ENCODE results near the gene MOB3A.
"Not testable (repeated sequence)": the region's sequence is repeated elsewhere in the genome, so short reads cannot be mapped to it uniquely, and the experiment has no call there.

Gene MOB3A

DNA sequence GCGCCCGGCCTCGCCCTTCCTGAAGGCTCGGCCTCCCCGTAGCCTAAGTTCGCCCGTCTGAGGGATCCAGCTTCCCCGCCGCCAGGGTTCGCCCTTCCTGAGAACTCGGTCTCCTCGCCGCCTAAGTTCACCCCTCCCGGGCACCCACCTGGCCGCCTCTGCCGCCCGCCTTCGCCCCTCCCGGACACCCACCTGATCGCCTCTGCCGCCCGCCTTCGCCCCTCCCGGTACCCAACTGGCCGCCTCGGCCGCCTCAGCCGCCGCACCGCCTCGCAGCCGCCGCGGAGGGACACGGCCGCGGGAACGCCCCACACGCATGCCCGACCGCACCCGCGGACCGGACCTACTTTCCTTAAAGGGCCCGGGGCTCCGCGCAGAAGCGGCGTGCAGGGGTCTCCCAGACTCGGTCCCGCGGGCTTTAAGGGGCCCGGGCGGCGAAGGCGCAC lies at the start of gene MOB3A:
MOB3A (minus strand) TSS at position 293 of the 446 bp plus-strand sequence. CDS start 17,766 bp downstream, outside the sequence.
- peak; percentile 89 for DNase-seq

DNA sequence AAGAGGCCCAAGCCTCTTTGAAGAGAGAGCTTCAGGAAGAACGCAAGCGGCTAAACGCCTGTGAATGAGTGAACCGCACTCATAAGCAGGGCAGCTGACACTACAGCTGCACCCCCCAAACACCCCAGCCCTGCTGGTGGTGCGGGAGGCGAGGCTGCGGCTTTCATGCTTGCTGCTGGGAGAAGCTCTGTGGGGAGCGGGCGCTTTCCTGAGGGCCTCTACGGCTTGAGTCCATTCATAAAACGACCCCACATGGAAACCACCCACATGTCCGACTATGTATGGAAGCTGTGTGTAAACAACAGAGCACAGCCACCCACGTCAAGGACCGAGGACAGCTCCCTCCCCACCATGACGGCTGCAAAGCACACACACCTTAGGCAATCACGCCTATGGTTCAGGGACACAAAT lies 49.7 kb upstream of the MOB3A start:
- no peak for DNase-seq

DNA sequence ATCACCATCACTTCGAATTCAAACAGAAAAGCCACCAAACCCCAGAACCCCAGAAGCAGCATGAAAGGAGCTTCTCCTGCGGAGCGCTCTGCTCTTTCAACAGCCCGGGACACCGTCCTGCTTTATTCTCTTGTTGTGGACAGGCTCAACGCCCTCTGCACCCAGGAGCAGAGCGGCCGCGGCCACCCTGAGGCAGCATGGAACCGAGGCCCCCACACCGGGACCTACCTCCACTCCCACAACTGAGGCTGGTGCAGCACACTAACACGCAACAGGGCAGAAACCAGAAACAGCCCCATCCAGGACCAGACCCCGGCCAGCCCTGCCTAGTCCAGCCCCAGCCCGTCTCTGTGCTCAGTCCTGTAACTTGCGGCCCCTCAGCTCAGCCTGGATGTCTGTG lies 48.1 kb upstream of the MOB3A start:
- no peak for DNase-seq

DNA sequence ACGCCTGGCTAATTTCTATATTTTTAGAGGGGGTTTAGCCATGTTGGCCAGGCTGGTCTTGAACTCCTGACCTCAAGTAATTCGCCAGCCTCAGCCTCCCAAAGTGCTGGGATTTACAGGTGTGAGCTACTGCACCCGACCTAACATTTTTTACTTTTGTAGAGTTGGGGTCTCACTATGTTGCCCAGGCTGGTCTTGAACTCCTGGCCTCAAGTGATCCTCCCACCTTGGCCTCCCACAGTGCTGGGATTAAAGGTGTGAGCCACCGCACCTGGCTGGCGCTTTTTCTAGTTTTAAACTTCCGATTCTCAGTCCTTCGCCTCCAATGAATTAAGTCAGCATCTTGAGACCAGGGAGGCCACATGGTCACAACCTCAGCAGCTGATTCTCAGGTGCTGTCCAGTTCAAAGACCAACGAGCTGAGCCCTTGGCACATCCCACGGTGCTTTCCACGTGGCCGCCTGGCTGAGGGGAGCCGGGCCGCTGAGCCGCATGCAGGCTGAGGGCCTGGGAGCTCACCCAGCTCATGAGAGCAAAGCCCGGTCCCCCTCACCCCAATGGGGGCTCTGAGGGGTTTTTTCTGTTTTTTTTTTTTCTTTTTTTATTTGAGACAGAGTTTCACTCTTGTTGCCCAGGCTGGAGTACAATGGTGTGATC lies 46.2 kb upstream of the MOB3A start:
- DNase-seq: no peak

DNA sequence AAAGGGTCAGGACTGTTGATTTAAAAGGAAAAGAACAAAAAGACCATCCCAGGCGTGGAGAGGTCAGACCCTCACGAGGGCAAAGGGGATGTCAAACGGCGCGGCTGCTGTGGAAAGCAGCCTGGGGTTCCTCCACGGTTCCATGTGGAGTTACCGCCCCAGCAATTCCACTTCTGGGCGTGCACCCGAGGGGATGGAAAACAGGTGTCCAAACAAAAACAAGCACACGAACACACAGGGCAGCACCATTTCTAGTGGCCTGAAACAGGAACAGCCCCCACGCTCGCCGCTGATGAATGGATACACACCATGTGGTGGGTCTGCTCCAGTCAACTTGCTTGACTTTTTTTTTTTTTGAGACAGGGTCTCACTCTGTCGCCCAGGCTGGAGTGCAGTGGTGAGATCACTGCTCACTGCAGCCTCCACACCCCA lies 44.0 kb upstream of the MOB3A start:
- DNase-seq: no peak

DNA sequence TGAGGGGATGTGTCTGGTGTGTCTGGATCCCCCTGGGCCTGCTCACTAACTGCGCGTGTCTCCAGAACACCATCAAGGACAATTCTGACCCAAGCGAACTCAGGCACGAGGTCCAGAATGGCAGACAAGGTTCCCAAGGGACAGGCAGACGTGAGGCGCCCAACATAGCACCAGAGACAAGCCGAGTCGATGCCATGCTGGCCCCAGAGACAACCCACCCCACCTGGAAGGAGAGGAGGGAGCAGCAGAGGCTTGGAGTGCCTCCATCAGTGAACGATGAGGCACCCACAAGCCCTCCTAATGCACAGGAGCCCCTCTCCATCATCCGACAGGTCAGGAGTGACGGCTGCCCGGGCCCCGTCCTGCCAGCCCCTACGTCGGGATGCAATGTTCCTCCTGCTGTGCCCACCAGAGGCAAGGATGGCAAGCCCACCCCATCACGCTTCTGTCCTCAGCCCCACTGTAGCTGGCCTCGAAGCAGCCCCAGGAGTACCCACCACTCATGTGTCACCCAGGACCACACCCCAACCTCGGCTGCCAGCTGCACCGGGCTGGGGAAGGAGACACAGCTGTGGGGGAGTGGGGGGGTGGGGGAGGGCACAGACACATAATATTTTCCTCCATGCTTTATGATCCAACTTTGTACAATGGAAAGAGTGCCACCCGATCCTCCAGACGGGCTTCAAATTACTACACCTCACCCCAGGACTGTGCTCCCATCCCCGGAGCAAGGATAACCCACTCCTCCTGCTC lies 43.4 kb upstream of the MOB3A start:
- DNase-seq: no peak

DNA sequence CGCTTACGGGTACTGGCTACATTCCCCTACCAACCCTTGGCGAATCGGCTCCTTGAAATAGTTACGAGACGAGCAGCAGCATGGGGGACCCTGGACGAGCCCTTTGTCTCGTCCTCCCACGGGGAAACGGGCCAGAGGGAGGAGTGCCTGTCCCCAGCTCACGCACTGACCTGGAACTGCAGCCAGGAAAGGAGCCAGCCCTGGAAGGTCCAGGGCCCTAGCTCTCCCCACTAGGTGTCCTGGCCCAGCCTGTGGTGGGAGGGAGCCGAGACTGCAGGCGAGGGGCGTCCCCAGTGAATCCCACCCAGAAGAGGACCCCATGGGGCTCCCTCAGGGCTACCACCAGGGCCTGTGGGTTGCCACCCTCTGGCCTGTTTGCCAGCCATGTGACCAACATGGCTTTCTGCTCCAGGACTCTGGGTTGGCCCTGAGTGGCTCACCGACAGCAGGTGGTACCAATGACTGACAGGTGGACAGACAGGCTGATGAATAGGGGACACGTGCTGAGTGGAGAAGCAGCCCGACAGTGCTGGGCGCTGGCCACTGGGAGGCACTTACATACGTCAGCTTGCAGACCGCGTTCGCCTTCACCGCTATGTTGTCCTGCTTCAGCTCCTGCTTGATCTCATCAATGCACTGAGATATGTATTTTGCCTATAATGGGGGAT lies 42.1 kb upstream of the MOB3A start:
- no peak for DNase-seq

DNA sequence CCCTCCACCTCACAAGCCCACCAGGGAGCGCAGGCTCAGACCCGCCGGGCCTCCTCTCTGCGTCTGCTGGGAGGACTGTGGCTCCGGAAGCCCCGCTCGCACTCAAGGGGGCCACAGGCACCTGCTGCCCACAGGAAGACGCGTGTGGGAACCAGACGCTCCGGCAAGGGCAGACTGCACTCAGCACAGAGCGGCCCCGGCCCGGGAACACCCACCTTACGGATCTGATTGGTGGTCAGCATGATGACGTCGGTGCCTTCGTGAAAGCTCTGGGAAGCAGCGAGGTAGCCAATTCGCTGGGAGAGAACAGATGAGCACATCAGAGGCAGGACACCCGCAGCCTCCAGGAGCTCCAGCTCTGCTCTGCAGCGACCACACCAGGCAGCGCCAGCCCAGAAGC lies 40.7 kb upstream of the MOB3A start:
- no peak for DNase-seq

DNA sequence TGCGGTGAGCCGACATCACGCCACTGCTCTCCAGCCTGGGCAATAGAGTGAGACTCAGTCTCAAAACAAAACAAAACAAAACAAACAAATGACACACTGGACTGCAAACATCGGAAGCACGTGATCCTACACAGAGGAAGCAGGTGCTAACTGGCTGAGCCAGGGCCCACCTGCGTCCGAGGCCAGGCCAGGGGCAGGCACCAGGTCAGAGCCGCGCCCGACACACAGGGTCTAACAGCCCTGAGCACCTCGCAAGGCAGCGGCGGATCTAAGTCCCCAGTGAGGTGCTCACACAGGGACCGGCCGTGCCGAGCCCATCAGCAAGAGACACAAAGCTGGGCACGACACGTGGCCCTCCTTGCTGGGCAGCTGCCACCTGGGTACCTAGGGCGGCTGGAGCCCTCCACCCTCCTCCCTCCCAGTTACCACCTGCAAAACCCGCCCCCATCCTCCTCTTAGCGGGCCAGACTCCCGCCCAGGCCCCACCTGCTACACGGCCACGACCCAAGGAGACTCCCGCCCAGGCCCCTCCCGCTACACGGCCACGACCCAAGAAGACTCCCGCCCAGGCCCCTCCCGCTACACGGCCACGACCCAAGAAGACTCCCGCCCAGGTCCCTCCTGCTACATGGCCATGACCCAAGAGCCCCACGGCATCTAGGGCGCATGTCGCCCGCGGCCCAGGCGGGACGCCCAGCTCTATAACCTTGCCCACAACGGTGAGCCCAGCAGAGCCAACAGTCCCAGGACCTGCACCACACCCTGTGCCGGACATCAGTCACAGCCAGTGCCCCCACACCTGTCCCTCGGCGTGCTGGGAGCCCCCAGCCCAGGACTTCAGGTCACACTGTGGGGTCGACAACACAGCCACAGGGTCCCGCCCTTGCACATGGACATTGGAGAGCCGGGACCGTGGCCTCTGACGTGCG lies 39.6 kb upstream of the MOB3A start:
- no peak for DNase-seq

DNA sequence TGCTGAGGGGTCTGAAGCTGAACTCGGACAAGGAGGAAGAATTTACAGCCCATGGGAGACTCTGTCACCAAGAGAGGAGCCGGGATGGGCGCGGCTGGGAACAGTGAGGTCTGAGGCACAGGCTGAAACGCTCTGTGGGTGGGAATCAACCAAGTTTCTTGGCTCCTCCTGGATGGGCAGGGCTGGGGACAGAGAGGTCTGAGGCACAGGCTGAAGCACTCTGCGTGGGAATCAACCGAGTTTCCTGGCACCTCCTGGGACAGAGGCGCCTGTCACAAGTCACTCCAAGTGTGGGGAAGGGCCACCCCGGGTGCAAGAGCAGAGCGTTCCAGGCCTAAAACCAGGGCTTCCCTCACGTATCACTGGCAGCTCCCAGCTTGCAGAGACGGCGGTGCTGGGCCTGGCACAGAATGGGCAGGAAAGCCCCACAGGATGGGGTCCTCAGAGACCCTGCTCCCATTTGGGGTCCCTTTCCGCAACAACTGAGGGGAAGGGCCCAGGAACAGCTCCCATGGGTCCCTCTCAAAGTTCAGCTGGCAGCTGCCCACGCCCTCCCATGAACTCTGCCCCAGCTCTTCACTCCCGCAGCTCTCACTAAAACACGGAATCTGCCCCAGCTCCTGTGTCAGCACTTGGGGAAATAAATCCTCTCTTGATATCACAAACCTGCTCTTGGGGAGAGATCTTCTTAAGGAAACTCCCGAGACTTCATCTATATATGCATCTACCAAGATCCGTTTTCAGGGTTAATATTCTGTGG lies 36.8 kb upstream of the MOB3A start:
- DNase-seq: no peak

DNA sequence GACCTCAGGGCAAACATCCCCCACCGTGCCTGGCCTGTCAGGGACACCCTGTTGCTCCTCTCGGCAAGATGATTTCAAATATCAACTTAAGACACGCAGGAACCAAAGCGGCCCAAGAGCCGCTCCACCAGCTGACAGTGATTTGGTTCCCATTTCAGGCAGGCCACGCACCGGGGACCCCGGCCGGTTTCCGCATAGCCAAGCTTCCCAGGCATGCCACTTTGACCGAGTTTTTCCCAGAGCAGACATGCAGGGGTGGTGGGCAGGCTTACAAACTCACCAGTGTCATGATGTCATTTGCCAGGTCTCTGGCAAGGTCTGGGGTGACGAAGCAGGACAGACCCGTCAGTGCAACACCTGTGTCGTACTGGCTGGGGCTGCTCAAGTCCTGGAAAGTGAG lies 36.1 kb upstream of the MOB3A start:
- DNase-seq: no peak

DNA sequence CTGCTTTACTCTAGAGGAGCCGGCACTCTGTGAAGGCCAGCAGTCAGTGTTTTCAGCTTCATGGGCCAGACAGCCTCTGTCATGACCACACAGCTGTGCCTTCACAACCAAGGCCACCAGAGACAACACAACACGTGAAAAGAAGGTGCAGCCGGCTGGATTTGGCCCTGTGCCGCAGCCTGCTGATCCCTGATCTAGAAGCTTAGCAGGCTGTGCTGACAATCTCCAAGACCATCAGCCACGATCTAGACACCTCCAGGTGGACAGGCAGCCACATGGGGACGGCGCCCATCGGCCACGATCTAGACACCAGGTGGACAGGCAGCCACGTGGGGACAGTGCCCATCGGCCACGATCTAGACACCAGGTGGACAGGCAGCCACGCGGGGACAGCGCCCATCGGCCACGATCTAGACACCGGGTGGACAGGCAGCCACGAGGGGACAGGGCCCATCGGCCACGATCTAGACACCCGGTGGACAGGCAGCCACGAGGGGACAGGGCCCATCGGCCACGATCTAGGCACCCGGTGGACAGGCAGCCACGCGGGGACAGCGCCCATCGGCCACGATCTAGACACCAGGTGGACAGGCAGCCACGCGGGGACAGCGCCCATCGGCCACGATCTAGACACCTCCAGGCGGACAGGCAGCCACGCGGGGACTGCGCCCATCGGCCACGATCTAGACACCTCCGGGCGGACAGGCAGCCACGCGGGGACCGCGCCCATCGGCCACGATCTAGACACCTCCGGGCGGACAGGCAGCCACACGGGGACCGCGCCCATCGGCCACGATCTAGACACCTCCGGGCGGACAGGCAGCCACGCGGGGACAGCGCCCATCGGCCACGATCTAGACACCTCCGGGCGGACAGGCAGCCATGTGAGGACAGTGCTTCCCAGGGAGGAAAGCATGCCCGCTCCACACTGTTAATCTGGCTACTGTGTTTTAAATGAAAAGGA lies 35.2 kb upstream of the MOB3A start:
- DNase-seq: not testable (repeated sequence)

DNA sequence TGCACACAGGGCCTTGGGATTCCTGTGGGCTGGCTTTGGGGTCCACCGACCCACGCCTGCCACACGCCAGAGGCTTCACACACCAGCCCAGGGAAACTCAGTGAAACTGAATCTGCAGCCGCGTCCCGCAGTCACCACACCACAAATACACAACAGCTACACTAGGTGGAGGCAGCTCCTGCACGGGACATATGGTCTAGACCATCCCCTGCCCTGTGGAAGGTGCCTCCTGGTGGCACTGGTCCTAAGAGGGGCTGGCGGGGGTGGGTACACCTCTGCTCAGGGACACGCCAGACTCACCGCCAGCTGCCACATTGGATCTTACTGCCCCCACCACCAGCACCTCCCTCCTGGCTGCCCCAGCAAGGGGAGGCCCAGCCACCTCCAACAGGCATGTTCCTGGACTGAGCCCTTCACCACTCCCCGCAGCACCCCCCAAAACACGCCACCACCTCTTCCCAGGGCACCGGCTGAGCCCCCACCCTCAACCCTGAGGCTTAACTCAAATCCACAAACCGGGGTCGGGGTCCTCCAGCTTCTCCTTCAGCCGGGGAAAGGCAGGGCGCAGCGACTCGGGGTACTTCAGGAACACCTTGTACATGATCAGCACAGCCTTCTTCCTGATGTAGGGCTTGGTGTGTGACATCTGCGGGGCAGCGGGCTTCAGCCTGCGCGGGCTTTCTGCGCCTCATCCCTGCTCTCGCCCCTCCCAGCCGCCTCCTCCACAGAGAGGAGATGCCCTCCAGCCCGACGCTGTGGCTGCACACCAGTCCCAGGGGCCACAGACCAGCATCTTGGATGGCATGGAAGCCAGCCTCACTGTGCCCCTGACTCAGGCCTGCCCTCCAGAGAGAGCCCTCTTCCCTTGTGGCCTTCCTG lies 34.0 kb upstream of the MOB3A start:
- DNase-seq: no peak

DNA sequence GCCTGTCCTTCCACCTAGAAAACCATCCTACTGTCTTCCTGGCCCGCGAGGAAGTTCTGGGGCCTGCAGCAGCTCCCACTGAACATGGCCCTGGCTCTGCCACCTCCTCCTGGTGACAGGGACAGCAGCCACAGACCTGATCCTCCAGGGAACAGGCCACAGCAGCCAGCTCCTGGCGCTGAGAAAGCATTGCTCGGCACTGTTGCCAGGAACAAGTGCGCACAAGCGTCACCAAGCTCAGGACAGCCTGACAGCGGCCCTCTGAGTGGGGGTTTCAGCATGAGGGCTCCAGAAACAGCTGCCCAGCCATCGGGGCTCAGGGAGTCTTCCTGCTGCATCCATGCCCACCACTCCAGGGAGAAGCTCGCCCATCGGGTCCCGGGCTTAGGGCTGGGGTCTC lies 33.4 kb upstream of the MOB3A start:
- DNase-seq: no peak

DNA sequence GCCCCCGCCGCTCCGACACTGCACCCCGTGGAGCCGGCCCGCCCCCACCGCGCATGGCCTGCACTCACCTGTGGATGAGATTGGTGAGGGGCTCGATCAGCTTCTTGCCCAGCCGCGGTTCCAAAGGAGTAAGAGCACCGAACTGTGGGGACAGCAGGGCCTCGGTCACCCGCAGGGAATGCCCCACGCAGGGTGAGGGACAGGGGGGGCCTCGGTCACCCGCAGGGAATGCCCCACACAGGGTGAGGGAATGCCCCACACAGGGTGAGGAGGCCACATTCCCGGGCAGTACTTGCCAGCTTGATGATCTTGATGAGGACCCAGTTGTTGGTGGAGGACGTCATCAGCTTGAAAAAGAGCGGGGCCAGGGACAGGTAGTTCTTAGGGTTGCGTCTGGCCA lies 32.9 kb upstream of the MOB3A start:
- DNase-seq: no peak

DNA sequence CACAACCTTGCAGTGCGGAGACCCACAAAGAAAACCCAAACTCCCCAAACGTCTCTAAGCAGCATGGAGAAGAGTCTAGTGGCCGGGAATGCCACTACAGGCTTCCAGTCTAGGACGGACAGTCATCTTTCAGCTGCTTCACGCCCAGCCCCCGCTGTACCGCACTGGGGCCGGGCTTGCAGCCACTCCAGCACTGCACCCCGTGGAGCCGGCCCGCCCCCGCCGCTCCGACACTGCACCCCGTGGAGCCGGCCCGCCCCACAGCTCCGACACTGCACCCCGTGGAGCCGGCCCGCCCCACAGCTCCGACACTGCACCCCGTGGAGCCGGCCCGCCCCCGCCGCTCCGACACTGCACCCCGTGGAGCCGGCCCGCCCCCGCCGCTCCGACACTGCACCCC lies 32.1 kb upstream of the MOB3A start:
- not testable (repeated sequence) for DNase-seq

DNA sequence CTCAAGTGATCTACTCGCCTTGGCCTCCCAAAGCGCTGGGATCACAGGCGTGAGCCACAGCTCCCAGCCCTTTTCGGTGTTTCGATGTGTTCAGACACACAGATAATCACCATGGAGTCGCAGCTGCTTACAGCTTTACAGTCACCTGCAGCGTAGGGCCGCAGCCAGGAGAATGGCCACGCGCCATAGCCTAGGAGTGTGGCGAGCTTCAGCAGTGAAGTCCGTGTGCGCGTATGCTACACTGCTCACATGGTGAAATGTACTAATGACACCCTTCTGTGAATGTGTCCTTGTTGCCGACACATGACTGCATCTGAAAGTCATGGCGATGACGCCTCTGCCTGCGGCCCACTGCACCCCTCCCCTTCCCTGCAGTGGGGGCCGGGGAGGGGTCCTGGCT lies 31.6 kb upstream of the MOB3A start:
- no peak for DNase-seq

DNA sequence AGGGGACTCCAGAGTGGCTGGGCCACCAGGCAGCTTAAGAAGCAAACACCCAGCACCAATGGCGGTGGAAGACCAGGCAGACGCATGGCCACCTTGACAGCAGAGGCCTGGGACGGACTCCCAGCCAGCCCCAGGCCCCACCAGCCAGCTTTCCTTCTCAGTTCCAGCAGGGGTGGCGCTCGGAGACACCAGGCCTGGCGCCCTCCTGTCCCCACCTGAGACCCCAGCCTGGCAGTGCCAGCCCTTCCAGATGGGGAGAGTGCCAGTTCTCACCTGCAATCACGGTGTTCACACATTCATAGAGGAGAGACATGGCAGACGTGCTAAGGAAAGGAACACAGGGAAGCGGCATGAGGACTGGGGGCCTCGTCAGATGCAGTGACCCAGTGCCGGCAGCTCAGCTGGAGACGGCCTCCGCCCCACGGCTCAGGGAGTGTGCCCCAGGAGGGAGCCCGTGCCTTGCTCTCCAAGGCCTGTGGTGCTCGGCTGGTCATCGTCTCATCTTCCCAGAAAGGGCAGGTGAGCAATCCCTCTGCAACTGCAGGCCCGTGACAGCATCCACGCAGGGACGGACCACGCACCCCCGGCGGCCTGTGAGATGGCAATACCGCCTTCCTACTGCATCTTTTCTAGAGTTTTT lies 30.9 kb upstream of the MOB3A start:
- DNase-seq: no peak

DNA sequence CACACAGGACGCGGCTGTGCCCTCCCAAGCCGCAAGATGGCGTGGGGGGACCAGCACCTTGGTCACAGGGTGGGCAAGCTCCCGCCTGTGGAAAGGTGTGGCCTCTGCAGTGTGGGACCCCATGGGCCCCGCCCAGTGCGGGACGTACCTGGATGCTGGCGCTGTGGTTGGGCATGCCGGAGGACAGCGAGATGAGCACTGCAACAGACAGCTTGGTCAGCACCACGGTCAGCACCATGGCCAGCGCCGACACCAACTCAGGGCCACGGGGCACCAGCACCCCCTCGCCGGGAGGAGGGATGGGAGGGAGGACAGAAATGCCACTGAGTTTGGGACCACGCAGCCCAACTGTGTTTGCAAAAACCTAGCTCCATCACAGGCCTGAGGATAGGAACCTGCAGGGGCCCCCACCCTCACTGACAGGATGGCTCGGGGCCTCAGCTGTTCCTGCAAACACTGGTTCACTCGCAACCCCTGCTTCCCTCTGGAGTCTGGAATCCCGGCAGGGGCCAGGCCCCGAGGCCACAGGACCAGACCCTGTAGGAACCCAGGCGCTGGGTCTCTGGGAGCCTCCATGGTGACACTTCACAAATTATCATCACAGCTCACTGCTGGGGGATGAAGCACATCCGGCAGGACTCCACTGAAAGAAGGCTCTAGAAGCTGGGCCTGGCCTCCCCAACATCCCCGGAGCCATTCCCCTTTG lies 27.7 kb upstream of the MOB3A start:
- DNase-seq: no peak

Data from stimulated activated CD8-positive, alpha-beta memory T cell treated with anti-CD3 and anti-CD28 coated beads, Interleukin-4, amount 100 ng/mL, for 48 hours (primary cell).